Endodermal cell (in vitro differentiated cells): ENCODE results near the gene BCDIN3D. TPM values are rescaled to one million over a fixed set of nuclear protein-coding genes. Genes with fewer than 3 reads are reported as not detected.
"Not testable (repeated sequence)": the region's sequence is repeated elsewhere in the genome, so short reads cannot be mapped to it uniquely, and the experiment has no call there.

ENCODE experiments used
- DNase-seq: peaks from one replicate; pipeline ENCODE4 v3.0.0-alpha.2; 2017
- H3K27ac ChIP-seq: 2 replicates; pipeline ENCODE4 v1.5.1; 2013; ENCODE audit warnings: mild to moderate bottlenecking, low read depth, low read length, moderate library complexity
- H3K27me3 ChIP-seq: 2 replicates; pipeline ENCODE4 v1.6.1; 2013; ENCODE audit warnings: mild to moderate bottlenecking, low read length, moderate library complexity; ENCODE audit not compliant: insufficient read depth, control insufficient read depth, poor library complexity, severe bottlenecking
- H3K36me3 ChIP-seq: 2 replicates; pipeline ENCODE4 v1.7.0; 2013; ENCODE audit warnings: mild to moderate bottlenecking, low read length, moderate library complexity; ENCODE audit not compliant: control insufficient read depth, insufficient read depth
- H3K4me1 ChIP-seq: one replicate; pipeline ENCODE4 v1.7.0; 2013; ENCODE audit warnings: low read length; ENCODE audit not compliant: control insufficient read depth, insufficient read depth
- H3K4me3 ChIP-seq: 2 replicates; pipeline ENCODE4 v1.5.1; 2013; ENCODE audit warnings: mild to moderate bottlenecking, low read length, moderate library complexity
- H3K9ac ChIP-seq: 2 replicates; pipeline ENCODE4 v1.6.1; 2013; ENCODE audit warnings: mild to moderate bottlenecking, low read length, moderate library complexity; ENCODE audit not compliant: poor library complexity, severe bottlenecking; ENCODE audit errors: extremely low read depth
- H3K9me3 ChIP-seq: 2 replicates; pipeline ENCODE4 v1.6.1; 2013; ENCODE audit warnings: mild to moderate bottlenecking, low read length, moderate library complexity; ENCODE audit not compliant: control insufficient read depth
- H3K27ac Mint-ChIP-seq: 2 replicates; pipeline ENCODE4 v1.8.0; 2020; ENCODE audit warnings: mixed read lengths
- H3K27me3 Mint-ChIP-seq: 2 replicates; pipeline ENCODE4 v1.8.0; 2021; ENCODE audit warnings: mild to moderate bottlenecking, mixed read lengths; ENCODE audit not compliant: insufficient read depth
- H3K36me3 Mint-ChIP-seq: 2 replicates; pipeline ENCODE4 v1.8.0; 2020; ENCODE audit warnings: low read depth, mixed read lengths
- H3K4me1 Mint-ChIP-seq: 2 replicates; pipeline ENCODE4 v1.8.0; 2020; ENCODE audit warnings: mixed read lengths
- H3K4me3 Mint-ChIP-seq: 2 replicates; pipeline ENCODE4 v1.8.0; 2020; ENCODE audit warnings: mild to moderate bottlenecking, moderate library complexity, mixed read lengths
- H3K9me3 Mint-ChIP-seq: 2 replicates; pipeline ENCODE4 v1.8.0; 2020; ENCODE audit warnings: mild to moderate bottlenecking, mixed read lengths
- WGBS, 2 experiments: methylation state at CpG; one replicate each; pipeline versions ENCODE4 v1.1.5 to v1.1.7; 2013; ENCODE audit warnings: missing lambda C conversion rate in 2 of 2, mixed read lengths in 1 of 2; ENCODE audit not compliant: insufficient coverage in 1 of 2, insufficient read length in 1 of 2; 5-methylcytosine and 5-hydroxymethylcytosine counted together
- total RNA-seq, 2 donors: library from RNA; stranded (reverse); fragmentation: NEBNext Ultra II Directional in 1 of 2; extraction: Animal tissue kit (Norgen Biotek cat#: 25700) in 1 of 2; gene quantifications; 2 replicates in 1 of 2; 3 replicates in 1 of 2; pipeline ENCODE4 v1.2.1, GENCODE V29; 2021
- TF ChIP-seq, protein P1 (sequence below): fragments of 200-600 bp; sonication (generic); conservative IDR thresholded peaks from 2 replicates; pipeline ENCODE4 v1.5.0; 2021; ENCODE audit warnings: antibody characterized with exemption, mild to moderate bottlenecking

BCDIN3D gene
- total RNA-seq, 2 donors from 2014 or later: 2.8 to 3.8 TPM

DNA sequence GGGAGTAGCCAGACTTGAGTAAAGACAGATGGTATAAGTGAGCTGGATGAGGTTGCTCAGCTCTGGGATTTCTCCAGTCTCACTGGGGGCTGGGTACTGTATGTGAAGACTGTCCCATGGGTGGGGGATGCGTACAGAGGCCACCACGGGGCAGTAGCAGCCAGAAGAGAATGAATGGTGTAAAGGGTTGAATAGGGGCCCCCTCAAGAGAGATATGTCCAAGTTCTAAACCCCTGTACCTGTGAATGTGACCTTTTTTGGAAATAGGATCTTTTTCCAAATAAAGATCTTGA, 21.8 kb upstream of the BCDIN3D start:
- Histone ChIP-seq H3K27ac (no peak overlapping the region), H3K4me3 (no peak overlapping the region), H3K9ac (no peak overlapping the region), H3K27me3 (no peaks in the 10 kb centered on the region), H3K36me3 (no peaks in the 10 kb centered on the region), H3K9me3 (peaks cover 3% of the 10 kb centered on the region), H3K4me1 (no peaks in the 10 kb centered on the region)
- Mint-ChIP-seq H3K9me3 (peaks cover 8% of the 10 kb centered on the region), H3K36me3 (peaks cover 1% of the 10 kb centered on the region), H3K27ac (no peak overlapping the region), H3K4me3 (no peak overlapping the region), H3K27me3 (peaks cover 34% of the 10 kb centered on the region), H3K4me1 (peaks cover 5% of the 10 kb centered on the region)
- TF ChIP-seq, protein P1, sequence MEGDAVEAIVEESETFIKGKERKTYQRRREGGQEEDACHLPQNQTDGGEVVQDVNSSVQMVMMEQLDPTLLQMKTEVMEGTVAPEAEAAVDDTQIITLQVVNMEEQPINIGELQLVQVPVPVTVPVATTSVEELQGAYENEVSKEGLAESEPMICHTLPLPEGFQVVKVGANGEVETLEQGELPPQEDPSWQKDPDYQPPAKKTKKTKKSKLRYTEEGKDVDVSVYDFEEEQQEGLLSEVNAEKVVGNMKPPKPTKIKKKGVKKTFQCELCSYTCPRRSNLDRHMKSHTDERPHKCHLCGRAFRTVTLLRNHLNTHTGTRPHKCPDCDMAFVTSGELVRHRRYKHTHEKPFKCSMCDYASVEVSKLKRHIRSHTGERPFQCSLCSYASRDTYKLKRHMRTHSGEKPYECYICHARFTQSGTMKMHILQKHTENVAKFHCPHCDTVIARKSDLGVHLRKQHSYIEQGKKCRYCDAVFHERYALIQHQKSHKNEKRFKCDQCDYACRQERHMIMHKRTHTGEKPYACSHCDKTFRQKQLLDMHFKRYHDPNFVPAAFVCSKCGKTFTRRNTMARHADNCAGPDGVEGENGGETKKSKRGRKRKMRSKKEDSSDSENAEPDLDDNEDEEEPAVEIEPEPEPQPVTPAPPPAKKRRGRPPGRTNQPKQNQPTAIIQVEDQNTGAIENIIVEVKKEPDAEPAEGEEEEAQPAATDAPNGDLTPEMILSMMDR: no peak
- no peak for DNase-seq
- 84% methylated on average over 2 of the region's 2 CpGs; no CpG with 5 or more reads in 1 of the 2 experiments for WGBS, 2 experiments

DNA sequence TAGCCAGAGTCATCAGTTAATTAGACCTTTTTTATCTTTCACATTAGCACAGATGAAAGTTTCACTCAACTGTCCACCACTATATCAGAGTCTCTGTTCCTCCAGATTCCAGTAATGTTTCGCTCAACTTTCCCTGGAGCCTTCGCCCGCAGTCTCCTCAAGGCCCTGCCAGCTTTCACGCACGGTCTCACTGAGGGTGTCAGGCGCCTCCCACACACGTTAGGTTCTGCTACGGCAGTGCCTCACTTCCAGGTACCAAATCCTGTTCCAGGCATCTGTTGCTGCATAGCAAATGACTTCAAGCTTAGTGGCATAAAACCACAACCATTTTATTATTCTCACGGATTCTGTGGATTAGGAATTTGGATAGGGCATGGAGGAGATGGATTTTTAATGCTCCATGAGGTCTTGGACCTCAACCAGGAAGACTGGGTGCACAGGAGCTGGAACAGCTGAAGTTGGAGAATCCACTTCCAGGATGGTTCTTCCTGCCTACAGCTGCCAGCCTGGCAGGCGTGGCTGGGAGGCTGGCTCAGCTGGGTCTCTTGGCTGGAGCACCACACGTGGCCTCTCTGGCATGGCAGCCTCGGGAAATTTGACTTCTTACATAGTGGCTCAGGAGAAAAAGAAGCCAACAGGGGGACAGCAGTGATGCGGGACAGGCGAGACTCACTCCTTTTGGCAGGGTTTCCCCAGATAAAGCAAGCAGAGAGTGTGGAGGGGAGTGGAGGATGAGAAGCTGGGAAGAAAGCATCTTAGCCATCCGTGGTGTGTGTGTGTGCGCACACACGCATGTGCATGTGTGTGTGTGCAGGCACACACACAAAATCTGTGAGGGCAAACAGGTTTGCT, 21.3 kb upstream of the BCDIN3D start:
- Histone ChIP-seq H3K36me3 (no peaks in the 10 kb centered on the region), H3K27ac (no peak overlapping the region), H3K4me3 (no peak overlapping the region), H3K9ac (no peak overlapping the region), H3K4me1 (no peaks in the 10 kb centered on the region), H3K27me3 (no peaks in the 10 kb centered on the region), H3K9me3 (peaks cover 6% of the 10 kb centered on the region)
- Mint-ChIP-seq H3K4me1 (peaks cover 5% of the 10 kb centered on the region), H3K27me3 (peaks cover 34% of the 10 kb centered on the region), H3K36me3 (peaks cover 2% of the 10 kb centered on the region), H3K4me3 (no peak overlapping the region), H3K9me3 (peaks cover 14% of the 10 kb centered on the region), H3K27ac (no peak overlapping the region)
- TF ChIP-seq, protein P1: no peak
- peak; percentile 43 for DNase-seq
- 87 to 88% methylated on average over 12 to 17 of the region's 17 CpGs for WGBS, 2 experiments

DNA sequence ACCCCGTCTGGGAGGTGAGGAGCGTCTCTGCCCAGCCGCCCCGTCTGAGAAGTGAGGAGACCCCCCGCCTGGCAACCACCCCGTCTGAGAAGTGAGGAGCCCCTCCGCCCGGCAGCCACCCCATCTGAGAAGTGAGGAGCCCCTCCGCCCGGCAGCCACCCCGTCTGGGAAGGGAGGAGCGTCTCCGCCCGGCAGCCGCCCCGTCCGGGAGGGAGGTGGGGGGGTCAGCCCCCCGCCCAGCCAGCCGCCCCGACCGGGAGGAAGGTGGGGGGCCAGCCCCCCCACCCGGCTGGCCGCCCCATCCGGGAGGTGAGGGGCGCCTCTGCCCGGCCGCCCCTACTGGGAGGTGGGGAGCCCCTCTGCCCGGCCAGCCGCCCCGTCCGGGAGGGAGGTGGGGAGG, 18.0 kb upstream of the BCDIN3D start:
- H3K27me3 ChIP-seq, H3K4me1 ChIP-seq, H3K9ac ChIP-seq, DNase-seq, H3K36me3 ChIP-seq, H3K4me3 ChIP-seq, H3K27ac Mint-ChIP-seq, H3K36me3 Mint-ChIP-seq, H3K4me1 Mint-ChIP-seq, H3K4me3 Mint-ChIP-seq, H3K27ac ChIP-seq, H3K9me3 ChIP-seq: not testable (repeated sequence)
- peaks cover 37% of the 10 kb centered on the region for H3K27me3 Mint-ChIP-seq
- 97% methylated on average over 22 of the region's 31 CpGs; no CpG with 5 or more reads in 1 of the 2 experiments for WGBS, 2 experiments
- peaks cover 25% of the 10 kb centered on the region for H3K9me3 Mint-ChIP-seq

DNA sequence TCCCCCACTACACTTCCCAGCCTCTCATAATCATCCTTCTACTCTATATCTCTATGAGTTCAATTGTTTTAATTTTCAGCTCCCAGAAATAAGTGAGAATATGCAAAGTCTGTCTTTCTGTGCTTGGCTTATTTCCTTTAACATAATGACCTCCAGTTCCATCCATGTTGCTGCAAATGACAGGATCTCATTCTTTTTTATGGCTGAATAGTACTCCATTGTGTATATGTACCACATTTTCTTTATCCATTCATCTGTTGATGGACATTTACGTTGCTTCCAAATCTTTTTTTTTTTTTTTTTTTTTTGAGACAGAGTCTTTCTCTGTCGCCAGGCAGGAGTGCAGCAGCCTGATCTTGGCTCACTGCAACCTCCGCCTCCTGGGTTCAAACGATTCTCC, 13.0 kb upstream of the BCDIN3D start:
- Mint-ChIP-seq H3K27me3 (peaks cover 43% of the 10 kb centered on the region), H3K9me3 (peaks cover 25% of the 10 kb centered on the region)
- H3K36me3 ChIP-seq, H3K27ac ChIP-seq, H3K4me3 ChIP-seq, H3K9ac ChIP-seq, H3K4me1 ChIP-seq, H3K4me1 Mint-ChIP-seq, H3K4me3 Mint-ChIP-seq, H3K9me3 ChIP-seq, H3K36me3 Mint-ChIP-seq, DNase-seq, H3K27ac Mint-ChIP-seq: not testable (repeated sequence)
- H3K27me3 ChIP-seq: peaks cover 16% of the 10 kb centered on the region
- 73 to 91% methylated on average over 3 to 4 of the region's 4 CpGs for WGBS, 2 experiments
